ENCODE results near the gene HOXC11.

Gene HOXC11

DNA sequence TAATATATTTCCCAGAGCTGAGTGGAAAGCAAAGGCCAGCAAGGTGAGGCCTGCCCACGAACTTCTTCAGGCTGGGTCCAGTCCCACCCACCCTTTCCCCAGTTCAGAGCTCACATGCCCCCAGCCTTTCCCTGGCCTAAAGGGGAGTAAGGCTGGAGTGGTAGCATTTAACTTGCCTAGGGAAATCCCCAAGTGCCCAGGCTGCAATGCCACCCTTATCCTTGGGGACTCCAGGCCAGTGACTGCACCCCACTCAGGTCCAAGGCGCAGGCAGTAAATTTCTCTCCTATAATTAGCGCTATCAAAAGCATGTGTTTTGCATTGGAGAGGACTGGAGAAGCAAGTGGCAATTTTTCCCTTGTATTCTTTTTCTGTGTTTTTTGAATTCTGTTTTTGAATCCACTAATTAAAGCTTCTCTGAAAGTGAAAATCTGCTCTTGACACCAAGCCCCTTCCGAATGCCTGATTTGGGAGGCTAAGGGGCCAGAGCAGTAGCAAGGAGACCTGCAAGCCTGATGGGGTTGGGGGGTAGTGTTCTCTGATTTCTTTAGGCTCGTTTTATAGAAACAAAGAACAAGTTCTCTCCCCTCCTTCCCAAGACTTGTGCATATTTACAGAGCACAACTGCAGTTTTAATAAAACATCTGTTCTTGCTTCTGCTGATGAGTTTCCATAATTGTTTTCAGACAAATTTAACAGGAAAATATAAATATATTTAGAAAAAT, 51.8 kb downstream of the HOXC11 start:
- Histone ChIP-seq H3K4me1 (ENCODE audit: control insufficient read depth in 1 of 2, insufficient read depth in 1 of 2, low read depth in 1 of 2, low read length in 1 of 2) (no peaks in the 10 kb centered on the region), H3K9me3 (no peaks in the 10 kb centered on the region), H3K36me3 (no peaks in the 10 kb centered on the region), H3K27ac (no peak overlapping the region), H3K4me3 (ENCODE audit: low read depth in 1 of 2, low read length in 1 of 2) (no peak overlapping the region), H3K27me3 (peaks cover 100% of the 10 kb centered on the region)
- TF ChIP-seq, protein P1, sequence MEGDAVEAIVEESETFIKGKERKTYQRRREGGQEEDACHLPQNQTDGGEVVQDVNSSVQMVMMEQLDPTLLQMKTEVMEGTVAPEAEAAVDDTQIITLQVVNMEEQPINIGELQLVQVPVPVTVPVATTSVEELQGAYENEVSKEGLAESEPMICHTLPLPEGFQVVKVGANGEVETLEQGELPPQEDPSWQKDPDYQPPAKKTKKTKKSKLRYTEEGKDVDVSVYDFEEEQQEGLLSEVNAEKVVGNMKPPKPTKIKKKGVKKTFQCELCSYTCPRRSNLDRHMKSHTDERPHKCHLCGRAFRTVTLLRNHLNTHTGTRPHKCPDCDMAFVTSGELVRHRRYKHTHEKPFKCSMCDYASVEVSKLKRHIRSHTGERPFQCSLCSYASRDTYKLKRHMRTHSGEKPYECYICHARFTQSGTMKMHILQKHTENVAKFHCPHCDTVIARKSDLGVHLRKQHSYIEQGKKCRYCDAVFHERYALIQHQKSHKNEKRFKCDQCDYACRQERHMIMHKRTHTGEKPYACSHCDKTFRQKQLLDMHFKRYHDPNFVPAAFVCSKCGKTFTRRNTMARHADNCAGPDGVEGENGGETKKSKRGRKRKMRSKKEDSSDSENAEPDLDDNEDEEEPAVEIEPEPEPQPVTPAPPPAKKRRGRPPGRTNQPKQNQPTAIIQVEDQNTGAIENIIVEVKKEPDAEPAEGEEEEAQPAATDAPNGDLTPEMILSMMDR (IDR thresholded peaks at IDR 0.05) = no peak

DNA sequence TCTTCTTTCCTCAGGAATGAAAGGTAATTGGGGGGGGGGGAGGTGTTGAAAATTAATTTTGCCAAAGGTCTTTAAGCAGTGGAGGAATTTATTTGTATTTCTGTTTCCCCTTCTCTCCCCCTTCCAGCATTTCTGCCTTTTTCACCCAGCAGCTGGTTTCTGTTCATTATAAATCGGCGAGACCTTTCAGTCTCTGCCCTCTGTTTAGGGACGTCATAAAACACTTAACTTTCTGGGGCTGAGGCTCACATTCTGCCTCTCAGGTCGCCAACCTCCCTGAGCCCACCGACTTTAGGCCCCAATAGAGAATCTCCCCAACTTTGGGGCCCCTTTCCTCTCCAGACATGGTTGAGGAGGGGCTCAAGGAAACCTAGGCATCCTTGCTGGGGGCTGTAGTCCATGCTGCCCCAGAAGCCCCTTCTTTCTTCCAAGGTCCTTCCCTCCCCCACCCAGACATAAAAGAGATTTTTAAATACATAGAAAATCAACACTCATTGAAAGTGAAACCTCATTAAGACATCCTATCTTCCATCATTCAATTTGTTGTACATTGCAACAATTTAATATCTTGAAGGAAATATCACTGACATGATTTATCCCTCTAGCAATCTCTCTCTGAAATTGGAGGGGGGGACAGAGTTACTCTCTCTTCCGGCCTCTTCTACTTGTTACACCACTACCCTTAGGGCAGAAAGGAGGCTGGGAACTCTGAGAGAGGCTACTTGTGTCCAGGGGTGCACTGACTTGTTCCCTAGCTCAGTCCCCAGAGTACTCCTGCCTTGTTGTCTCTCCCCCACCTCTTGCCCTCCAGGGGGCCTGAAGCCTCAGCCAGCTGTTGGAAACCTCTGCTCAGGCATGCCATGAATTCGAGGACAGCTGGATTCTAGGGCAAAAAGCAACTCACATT, 52.8 kb downstream of the HOXC11 start:
- Histone ChIP-seq H3K27ac (no peak overlapping the region), H3K36me3 (no peaks in the 10 kb centered on the region), H3K9me3 (no peaks in the 10 kb centered on the region), H3K4me3 (ENCODE audit: low read depth in 1 of 2, low read length in 1 of 2) (no peak overlapping the region), H3K27me3 (peaks cover 100% of the 10 kb centered on the region), H3K4me1 (ENCODE audit: control insufficient read depth in 1 of 2, insufficient read depth in 1 of 2, low read depth in 1 of 2, low read length in 1 of 2) (no peaks in the 10 kb centered on the region)
- TF ChIP-seq, protein P1 (IDR thresholded peaks at IDR 0.05) = no peak

DNA sequence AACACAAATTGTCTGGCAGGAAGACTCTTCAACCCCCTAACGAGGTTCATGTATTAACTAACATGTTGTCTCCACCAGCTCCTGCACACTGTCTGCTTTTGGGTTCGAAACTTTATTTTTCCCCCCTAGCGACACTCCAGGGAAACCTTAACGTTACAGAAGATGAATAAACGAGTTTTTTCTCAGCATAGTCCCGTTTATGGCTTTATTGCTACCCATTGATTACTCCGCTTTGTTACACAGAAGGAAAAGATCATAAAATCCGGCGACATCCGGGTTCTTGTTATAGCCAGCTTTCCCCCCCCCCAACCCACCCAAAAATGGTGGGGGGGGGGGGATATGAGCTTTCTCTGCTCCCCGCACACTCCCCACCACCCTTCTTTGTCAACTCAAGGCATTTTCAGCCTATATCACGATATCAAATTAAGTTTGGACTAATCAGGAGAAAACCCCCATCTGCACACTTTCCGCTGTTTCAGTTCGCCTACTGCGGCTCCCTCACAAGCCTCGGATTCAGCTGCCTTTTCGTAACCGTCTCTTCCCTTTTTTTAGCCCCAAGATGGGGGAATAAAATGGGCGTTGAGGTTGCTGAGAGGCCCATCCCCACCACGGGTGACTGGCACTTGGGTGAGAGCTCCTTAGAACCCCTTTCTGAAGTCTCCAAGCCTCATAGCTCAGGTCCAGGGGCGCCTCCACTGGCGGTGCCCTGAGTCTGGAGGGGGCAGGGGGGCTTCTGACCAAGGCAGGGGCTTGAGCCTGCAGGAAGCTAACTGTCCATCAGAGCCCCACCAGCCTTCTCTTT, 53.9 kb downstream of the HOXC11 start:
- Histone ChIP-seq H3K4me1 (ENCODE audit: control insufficient read depth in 1 of 2, insufficient read depth in 1 of 2, low read depth in 1 of 2, low read length in 1 of 2) (no peaks in the 10 kb centered on the region), H3K36me3 (no peaks in the 10 kb centered on the region), H3K27me3 (peaks cover 100% of the 10 kb centered on the region), H3K27ac (no peak overlapping the region), H3K4me3 (ENCODE audit: low read depth in 1 of 2, low read length in 1 of 2) (no peak overlapping the region), H3K9me3 (no peaks in the 10 kb centered on the region)
- TF ChIP-seq, protein P1 (IDR thresholded peaks at IDR 0.05) = no peak
